Right renal pelvis (tissue), 4 donors: Measurements from ENCODE around the gene SENP7. TPM values are rescaled to one million over a fixed set of nuclear protein-coding genes. Genes with fewer than 3 reads are reported as not detected.
"Not testable (repeated sequence)": the region's sequence is repeated elsewhere in the genome, so short reads cannot be mapped to it uniquely, and the experiment has no call there.

Experiments used
- DNase-seq, 4 donors: peaks; one replicate each; pipeline ENCODE4 v3.0.0-alpha.2; 2013; ENCODE audit warnings: low read depth in 4 of 4, low spot score in 3 of 4, missing footprints in 1 of 4
- polyA plus RNA-seq, 4 donors: library from polyadenylated mRNA; unstranded; fragments of 120-200 nt; gene quantifications; one replicate each; pipeline ENCODE4 v1.2.1, GENCODE V29; 2013; ENCODE audit not compliant: insufficient read length in 4 of 4

SENP7 gene
- polyA plus RNA-seq, 4 donors: 59.6 to 85.8 (median 80.2) TPM

DNA sequence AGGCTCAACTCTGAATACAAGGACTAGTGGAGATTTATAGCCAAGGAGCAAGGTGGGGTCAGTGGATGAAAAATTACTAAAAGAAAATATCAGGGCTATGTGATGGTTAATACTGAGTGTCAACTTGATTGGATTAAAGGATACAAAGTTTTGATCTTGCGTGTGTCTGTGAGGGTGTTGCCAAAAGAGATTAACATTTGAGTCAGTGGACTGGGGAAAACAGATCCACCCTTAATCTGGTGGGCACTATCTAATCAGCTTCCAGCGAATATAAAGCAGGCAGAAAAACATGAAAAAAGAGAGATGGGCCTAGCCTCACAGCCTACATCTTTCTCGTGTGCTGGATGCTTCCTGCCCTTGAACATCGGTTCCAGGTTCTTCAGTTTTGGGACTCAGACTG is 14.4 kb upstream of the SENP7 start:
- no peak for DNase-seq

DNA sequence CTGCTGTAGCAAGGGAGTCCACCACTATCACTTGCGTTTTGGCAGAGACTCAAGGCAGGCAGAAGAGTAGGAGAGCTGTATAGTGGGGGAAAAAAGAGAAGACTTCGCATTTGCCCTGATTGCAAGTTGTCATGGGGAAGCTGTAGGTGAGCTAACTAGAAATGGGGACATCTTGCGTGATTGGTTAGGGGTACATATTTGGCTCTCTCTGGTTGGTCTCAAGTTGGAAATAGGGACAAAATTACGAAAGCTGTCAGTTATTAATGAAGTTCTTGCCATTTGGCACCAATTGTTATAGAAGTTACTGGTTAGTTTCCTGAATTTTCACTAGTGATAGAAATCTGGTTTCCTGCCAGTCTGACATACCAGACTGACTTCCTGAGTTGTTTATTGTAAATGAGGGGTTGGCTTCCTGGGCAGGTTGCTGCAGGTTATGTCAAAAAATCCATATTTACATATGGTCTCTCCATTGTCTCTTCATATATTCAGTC is 8.2 kb upstream of the SENP7 start:
- no peak for DNase-seq

DNA sequence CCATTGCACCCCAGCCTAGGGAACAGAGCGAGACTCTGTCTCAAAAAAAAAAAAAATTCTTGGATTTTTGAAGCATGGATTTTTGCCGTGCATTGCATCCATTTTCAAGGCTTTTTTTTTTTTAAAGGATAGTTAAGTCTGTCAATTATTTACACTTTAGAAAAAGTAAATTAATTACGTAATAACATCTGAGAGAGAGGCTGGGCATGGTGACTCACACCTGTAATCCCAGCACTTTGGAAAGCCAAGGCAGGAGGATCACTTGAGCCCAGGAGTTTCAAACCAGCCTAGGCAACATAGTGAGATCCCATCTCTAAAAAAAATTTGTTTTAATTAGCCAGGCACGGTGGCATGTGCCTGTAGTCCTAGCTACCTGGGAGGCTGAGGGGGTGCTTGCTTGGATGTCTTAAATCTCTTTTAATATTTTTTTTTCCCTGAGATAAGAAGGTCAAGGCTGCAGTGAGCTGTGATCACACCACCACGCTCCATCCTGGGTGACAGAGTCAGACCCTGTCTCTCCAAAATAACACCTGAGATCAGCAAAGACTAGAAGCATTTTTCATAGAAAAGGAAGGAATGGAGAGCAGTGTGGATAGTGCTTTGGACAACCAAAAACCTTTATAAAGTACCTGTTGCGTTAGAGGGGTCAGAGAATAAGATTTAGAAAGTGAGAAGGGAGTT is 6.8 kb upstream of the SENP7 start:
- no peak for DNase-seq

DNA sequence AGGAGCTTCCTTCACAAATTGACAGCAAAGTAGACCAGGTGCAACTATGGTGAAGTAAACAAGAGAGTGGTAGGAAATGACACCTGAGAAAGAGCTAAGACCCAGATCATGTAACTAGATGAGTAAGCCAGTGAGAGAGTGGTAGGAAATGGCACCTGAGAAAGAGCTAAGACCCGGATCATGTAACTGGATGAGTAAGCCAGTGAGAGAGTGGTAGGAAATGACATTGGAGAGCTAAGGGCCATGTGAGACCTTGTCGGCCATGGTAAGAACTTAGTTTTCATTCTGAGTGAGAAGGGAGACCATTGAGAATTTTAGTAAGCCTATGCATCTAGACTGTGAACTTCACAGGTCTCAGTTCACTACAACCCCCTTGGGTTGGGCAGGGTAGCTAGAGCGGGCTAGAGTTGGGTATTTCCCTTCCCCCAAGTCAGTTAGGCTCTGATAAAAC is 5.4 kb upstream of the SENP7 start:
- DNase-seq: no peak

DNA sequence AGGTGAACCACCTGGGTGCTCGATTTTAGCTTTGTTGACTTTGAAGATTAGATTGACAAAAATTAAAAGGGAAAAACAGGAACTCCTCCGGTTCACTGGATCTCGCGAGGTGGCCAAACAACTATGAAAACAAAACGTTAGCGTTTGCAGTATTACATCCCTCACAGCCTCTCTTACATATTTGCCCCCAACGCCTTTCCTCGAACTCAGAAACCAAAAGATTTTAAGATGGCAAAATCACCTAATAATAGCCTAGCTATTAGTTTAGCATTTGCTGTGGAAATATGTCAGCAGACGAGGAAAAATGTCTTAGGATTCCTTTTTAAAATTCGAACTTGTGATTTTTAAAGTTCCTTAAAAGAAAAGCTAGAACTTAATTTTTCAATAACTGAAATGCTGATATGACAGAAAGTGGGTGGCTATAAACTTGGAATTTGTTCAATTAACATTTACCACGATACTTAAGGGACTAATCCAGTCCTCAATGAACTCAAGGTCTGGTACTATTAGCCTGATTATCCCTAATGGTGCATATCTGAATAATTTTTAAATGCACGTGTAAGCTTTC is 491 bp upstream of the SENP7 start:
- DNase-seq: peak in 1 of 4 donors; percentile 4

DNA sequence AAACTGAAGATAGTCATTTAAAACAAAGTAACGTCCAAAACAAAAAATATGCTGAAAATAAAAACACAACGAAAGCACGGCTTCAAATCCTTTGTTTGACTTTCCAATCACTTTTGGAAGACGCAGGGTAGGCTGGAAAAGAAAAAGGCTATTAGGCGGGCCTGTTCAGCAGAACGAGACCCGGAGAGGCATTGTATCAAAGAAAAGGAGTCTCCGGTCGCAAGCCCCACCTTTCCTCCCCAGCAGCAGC is 691 bp downstream of the SENP7 start:
- peak in 1 of 4 donors; percentile 53 for DNase-seq

DNA sequence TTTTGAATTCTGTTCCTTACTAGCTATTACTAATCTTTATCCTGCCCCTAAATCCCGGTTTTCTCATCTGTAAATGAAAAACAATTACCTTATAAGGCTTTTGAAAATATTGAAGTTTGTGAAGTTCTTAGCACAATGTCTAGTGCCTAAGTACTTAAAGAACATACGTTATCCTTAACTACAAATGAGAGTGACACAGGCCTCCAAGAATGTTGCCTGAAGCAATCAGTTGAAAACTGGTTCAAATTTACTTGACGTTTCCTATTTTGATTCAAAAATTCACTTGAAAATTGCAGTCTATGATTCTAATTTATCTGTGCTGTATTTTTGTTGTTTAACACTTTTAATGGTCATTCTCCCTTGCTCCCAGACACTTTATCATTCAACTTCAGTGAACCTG is 3.2 kb downstream of the SENP7 start:
- DNase-seq: no peak

DNA sequence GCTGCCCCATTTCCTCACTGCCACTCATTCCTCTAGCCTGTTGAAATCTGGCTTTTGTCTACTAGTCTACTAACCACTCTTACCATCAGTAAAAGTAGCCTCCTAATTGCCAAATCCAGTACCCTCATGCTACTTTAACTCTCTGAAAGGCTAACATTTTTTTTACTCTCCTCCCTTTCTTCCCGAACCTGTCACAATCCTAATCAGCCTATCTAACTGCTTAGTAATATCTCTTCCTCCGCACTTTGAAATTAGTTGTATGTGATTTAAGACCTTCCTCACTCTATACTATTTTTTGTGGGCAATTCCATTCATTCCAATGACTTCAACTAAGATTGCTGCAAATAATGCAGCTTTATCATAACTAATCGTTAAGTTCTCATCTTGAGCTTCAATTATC is 3.7 kb downstream of the SENP7 start:
- DNase-seq: no peak

DNA sequence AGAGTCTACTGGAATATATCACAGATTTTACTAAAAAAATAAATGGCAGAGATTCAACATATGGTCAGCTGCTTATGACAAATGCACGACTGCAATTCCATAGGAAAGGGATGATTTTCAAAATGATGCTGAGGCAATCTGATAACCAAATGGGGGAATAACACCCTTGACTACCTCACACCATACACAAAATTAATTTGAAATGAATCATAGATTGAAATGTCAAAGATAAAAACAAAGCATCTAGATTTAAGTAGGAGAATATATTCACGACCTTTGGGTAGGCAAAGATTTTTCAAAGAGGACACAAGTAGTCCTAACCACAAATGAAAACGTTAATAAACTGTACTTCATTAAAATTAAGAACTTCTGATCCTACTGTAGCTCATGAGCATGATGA is 11.2 kb downstream of the SENP7 start:
- no peak for DNase-seq

DNA sequence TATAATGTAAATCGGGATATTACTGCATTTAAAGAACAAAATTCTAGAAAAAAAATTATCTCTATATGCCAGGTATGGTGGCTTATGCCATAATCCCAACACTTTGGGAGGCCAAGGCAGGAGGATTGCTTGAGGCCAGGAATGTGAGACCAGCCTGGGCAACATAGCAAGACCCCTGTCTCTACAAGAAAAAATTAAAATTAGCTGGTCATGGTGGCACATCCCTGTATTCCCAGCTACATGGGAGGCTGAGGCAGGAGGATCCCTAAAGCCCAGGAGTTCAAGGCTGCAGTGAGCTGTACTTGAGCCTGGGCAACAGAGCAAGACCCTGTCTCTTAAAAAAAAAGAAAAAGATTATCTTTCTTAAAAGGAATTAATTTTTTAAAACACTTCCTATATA is 12.8 kb downstream of the SENP7 start:
- no peak for DNase-seq

DNA sequence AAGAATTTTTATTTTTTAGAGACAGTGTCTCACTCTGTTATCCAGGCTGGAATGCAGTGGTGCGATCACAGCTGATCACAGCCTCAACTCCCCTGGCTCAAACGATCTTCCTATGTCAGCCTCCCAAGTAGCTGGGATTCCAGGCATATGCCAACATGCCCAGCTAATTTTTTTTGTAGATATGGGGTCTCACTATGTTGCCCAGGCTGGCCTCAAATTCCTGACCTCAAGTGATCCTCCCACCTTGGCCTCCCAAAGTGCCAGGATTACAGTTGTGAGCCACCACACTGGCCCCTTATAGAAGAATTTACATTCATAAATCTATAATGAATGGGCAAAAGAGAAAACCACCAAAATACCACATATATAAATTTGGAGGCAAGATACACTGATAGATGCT is 15.2 kb downstream of the SENP7 start:
- DNase-seq: no peak

DNA sequence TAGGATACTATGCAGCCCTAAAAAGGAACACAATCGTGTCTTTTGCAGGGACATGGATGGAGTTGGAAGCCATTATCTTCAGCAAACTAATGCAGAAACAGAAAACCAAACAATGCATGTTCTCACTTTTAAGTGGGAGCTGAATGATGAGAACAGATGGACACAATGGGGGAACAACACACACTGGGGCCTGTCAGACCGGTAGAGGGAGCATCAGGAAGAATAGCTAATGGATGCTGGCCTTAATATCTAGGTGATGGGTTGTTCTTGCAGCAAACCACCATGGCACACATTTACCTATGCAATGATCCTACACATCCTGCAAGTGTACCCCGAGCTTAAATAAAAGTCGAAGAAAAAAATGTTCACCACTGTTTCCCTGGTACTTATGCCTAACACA is 17.5 kb downstream of the SENP7 start:
- DNase-seq: no peak

DNA sequence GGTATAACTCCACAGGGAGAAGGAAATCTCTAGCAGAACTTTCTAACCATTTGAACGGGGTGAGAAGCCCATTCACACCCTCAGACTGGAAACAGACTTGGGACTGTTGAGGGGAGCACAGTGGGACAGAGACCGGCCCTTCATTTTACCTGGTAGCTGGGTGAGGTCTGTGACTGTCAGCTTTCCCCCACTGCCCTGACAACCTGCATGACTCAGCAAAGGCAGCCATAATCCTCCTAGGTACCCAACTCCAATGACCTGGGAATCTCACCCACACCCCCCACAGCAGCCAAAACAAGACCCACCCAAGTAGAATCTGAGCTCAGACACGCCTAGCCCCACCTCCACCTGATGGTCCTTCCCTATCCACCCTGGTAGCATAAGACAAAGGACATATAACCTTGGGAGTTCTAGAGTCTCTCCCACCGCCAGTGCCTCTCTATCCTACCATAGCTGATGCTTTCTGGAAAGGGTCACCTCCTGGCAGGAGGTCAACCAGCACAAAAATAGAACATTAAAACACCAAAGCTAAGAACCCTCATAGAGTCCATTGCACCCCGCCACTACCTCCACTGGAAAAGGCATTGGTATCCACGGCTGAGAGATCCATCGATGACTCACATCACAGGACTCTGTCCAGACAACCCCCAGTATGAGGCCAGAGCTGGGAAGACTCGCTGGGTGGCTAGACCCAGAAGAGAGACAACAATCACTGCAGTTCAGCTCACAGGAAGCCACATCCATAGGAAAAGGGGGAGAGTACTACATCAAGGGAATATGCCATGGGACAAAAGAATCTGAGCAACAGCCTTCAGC is 28.0 kb downstream of the SENP7 start:
- DNase-seq: no peak

DNA sequence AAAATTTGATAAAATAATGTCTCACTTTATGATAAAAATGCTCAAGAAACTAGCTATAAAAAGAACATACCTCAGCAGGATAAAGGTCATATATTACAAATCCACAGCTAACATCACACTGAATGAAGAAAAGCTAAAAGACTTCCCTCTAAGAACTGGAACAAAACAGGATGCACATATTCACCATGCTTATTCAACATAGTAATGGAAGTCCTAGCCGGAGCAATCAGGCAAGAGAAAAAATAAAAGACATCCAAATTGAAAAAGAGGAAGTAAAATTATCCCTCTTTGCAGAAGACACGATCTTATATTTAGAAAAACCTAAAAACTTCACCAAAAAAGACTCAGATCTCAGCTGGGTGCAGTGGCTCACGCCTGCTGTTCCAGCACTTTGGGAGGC is 34.0 kb downstream of the SENP7 start:
- DNase-seq: no peak

DNA sequence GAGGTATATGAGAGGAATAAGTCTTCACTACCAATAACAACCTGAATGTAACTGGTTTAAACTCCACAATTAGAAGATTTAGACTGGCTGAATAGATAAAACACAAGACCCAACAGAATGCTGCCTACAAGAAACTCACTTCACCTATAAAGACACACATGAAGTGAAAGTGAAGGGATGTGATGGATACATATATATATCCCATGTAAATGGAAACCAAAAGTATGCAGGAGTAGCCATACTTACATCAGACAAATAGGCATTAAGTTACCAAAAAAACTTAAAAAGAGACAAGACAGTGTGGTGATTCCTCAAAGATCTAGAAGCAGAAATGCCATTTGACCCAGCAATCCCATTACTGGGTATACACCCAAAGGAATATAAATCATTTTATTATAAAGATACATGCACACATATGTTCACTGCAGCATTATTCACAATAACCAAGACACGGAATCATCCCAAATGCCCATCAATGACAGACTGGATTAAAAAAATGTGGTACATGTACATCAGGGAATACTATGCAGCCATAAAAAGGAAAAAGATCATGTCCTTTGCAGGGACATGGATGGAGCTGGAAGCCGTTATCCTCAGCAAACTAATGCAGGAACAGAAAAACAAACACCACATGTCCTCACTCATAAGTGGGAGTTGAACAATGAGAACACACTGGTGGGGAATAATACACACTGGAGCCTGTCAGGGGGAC is 38.0 kb downstream of the SENP7 start:
- DNase-seq: not testable (repeated sequence)

DNA sequence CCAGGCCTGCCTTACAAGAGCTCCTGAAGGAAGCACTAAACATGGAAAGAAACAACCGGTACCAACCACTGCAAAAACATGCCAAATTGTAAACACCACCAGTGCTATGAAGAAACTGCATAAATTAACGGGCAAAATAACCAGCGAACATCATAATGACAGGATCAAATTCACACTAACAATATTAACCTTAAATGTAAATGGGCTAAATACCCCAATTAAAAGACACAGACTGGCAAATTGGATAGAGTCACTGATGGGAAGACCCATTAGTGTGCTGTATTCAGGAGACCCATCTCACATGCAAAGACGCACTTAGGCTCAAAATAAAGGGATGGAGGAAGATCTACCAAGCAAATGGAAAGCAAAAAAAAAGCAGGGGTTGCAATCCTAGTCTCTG is 44.3 kb downstream of the SENP7 start:
- not testable (repeated sequence) for DNase-seq

DNA sequence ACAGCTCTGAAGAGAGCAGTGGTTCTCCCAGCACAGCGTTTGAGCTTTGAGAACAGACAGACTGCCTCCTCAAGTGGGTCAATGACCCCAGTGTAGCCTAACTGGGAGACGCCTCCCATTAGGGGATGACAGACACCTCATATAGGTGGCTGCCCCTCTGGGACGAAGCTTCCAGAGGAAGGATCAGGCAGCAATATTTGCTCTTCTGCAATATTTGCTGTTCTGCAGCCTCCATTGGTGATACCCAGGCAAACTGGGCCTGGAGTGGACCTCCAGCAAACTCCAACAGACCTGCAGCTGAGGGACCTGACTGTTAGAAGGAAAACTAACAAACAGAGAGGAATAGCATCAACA is 45.7 kb downstream of the SENP7 start:
- DNase-seq: not testable (repeated sequence)

DNA sequence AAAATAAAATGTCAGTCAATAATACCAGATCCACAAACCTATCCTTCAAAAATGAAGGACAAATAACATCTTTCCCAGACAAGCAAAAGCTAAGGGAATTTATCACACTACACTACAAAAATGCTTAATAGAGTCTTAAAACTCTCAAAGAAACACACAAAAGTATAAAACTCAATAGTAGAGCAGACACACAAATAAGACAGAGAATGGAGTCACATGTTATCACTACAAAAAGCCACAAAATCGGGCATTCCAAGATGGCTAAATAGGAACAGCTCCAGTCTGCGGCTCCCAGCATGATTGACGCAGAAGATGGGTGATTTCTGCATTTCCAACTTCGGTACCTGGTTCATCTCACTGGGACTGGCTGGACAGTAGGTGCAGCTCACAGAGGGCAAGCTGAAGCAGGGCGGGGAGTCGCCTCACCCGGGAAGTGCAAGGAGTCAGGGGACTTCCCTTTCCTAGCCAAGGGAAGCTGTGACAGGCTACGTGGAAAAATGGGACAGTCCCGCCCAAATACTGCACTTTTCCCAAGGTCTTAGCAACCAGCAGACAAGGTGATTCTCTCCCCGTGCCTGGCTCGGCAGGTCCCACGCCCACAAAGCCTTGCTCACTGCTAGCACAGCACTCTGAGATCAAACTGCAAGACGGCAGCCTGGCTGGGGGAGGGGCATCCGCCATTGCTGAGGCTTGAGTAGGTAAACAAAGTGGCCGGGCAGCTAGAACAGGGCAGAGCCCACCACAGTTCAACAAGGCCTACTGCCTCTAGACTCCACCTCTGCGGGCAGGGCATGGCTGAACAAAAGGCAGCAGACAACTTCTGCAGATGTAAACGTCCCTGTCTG is 46.3 kb downstream of the SENP7 start:
- no peak for DNase-seq

DNA sequence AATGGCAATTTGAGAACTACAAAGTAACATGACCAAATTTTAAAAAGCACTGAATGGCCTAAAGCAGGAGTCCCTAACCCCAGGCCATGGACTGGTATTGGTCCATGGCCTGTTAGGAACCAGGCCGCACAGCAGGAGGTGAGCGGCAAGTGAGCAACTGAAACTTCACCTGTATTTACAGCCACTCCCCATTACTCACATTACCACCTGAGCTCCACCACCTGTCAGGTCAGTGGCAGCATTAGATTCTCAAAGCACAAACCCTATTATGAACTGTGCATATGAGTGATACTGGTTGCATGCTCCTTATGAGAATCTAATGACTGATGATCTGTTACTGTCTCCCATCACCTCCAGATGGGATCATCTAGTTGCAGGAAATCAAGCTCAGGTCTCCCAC is 48.8 kb downstream of the SENP7 start:
- DNase-seq: no peak

DNA sequence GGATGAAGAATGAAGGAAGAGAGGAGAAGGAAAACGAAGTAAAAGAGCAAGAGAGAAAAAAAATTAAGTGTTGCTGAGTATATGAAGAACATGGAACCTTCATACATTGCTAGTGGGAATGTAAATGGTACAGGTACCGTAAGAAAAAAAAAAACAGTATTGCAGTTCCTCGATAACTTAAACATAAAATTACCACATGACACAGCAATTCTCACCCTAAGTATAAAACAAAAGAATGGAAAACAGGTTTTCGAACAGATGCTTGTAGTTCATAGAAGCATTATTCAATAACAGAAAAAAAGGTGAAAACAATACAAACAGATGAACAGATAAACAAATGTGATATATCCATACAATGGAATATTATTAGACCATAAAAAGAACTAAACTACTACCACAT is 51.6 kb downstream of the SENP7 start:
- no peak for DNase-seq

DNA sequence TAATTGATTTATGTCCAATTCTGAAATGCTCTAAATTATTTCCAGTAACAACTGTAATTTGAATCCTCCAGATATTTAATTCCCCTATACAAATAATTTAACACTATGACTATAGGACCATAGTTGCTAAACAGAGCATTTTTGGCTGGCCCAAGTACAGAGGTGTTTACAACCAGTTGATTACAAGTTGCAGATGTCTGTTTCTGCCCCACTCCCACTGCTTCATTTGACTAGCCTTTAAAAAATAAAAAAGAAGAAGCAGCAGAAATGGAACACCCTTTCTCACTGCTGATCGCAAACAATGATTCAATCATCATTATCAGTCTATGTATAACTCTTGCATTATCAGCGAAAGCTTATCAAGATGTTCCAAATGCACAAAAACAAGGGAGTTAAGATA is 54.6 kb downstream of the SENP7 start:
- DNase-seq: no peak
